ENCODE measurements around the gene NTNG2.
"Not testable (repeated sequence)": the region's sequence is repeated elsewhere in the genome, so short reads cannot be mapped to it uniquely, and the experiment has no call there.

Gene NTNG2

DNA sequence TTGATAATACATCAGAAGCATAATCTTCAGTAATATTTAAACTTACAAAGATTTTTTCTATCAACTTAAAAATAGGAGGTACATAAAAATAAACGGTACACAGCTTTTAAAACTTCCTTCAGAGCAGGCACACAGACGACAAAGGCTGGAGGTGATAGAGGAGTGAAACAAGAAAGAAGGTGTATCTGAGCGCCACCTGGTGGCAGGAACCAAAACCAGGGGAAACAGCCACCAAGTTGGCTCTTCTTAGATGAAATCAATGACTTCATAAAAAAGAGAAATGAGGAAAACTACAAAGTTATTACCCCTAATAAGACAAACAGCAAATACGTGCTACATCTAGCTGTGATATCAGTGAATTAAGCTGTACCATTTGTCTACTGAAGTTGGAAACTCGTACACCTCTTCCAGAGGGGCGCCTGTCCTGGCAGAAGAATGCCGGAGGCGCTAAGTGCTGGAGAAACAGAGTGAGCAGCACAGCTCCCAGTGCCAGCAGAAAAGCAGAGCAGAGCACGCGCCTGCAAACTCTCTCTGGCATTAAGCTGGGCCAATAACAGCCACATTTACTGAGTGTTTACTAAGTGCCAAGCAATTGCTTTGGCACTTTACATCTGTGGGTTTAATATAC is 107.0 kb downstream of the NTNG2 start:
- peak; percentile 77 for DNase-seq

DNA sequence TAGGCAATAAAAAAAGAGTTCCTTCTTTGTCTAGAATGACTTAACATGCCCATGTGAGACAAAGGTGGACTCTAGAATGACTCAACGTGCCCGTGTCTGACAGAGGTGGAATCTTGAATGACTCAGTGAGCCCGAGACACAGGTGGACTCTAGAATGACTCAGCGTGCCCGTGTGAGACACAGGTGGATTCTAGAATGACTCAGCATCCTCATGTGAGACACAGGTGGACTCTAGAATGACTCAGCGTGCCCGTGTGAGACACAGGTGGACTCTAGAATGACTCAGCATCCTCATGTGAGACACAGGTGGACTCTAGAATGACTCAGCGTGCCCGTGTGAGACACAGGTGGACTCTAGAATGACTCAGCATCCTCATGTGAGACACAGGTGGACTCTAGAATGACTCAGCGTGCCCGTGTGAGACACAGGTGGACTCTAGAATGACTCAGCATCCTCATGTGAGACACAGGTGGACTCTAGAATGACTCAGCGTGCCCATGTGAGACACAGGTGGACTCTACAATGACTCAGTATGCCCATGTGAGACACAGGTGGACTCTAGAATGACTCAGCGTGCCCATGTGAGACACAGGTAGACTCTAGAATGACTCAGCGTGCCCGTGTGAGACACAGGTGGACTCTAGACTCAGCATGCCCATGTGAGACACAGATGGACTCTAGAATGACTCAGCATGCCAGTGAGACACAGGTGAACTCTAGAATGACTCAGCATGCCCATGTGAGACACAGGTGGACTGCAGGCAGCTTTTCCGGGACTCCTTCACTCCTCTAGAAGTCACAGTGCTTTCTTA is 108.1 kb downstream of the NTNG2 start:
- DNase-seq = not testable (repeated sequence)

DNA sequence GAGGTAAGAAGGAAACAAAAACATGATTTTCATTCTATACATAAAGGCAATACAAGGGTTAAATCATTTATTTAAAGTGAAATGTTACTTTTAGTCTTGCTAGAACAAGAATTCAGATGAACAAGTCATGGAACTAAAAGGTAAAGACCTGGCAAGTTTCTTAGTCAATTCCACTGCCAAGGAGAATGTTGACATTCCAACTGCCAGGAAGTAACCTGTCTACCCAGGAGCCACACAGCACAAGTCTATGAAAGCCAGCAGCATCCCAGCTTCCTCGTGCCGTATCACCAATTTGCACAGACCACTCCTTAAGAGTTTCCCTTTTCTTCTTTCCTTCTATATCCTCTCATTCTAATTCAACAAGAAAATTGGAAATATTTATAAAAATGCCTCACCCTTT is 113.0 kb downstream of the NTNG2 start:
- no peak for DNase-seq

DNA sequence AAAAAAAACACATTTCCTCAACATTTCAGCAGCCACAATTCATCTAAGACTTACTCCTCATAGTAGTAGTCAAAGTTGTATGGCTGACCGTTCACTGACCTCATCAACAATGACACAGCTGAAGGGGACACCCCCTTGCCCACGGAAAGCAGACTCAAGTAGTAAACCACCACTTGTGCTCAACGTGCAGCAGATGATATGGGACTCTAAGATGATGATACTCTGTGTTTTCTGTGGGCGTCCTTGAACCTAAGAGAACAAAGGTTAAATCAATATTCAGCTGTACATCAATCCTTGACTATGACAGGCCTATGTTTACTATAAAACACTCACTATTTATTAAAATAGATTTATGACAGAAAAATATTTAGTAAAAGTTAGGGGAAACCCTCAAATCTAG is 121.3 kb downstream of the NTNG2 start:
- DNase-seq = no peak

DNA sequence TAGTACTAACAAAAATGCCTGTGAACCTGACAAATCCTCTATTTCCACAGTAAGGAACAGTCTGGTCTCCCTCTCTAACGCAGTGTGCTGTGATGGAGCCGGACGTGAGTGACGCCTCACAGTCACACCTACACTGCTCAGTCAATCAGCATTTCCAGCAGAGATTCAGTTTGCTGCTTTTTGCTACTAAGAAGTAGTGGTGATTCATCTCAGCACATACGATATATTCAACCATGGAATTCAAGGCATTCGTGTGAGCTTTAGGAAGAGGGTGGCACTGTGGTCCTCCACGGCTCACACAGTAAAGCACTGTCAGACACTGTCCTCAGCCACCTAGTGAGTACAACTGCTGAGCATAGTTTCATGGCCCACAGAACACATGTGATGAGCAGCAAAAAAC is 122.0 kb downstream of the NTNG2 start:
- no peak for DNase-seq

DNA sequence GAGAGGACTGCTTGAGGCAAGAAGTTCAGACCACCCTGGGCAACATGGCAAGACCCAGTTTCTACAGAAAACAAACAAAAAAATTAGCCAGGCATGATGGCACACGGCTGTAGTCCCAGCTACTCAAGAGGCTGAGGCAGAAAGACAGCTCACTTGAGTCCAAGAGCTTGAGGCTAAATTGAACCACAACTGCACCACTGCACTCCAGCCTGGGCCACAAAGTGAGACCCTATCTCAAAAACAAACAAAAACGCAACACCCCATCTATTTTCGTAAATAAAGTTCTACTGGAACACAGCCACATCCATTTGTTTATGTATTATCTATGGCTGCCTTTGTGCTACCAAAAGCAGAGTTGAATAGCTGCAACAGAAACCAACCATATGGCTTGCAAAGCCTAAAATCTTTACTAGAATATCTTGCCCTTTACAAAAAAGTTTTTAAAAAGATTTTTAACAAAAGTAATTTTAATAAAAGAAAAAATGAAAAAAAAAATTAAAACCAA is 125.5 kb downstream of the NTNG2 start:
- DNase-seq = no peak

DNA sequence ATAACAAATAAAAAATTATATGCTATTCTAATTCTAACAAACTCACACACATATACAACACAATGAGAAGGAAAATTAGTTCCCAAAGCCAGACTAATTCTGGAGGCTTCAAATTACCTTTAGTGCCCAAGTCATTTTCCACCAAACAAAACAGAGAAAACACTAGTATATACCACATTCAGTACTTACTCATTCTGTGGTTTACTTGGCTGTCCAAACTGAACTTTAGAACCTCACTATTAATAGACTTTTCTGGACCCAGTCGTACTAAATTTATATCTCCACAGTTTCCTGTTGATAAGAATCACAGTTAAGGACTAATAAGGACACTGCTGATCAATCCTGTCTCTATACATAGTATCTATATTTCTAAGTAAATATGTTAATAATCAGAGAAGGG is 126.5 kb downstream of the NTNG2 start:
- DNase-seq = no peak

DNA sequence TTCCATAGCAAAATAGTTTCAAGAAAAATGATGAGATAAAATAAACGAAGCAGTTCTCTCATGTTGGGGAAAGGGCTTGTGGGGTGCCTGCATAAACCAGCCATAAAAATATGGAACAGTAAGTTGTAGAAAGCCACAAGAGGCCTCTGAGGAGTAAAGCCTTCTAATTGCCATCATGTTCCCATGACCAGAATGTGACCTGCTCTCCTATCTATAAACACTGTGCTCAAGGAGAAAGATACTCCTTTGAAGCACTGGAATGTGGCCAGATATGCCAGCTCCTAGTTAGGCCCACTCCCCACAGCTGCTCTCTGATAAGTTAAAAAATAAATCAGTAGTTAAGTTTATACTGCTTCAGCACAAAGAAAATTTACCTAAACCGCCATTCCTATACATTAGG is 127.1 kb downstream of the NTNG2 start:
- no peak for DNase-seq

DNA sequence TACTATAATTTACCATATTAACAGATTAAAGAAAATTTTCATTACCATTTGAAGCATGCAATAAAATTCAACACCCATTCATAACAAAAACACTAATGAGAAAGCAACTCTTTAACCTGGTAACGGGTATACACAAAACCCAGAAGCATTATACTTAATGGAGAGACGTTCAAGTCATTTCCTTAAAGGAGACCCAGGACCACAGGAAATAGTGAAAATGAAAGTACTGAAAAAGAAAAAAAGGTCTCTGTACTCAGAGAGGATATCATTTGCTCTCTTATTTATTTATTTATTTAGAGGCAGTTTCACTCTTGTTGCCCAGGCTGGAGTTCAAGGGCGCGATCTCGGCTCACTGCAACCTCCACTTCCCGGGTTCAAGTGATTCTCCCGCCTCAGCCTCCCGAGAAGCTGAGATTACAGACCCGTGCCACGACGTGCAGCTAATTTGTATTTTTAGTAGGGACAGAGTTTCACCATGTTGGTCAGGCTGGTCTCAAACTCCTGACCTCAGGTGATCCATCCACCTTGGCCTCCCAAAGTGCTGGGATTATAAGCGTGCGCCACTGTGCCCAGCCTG is 131.4 kb downstream of the NTNG2 start:
- DNase-seq = no peak
